Peyer's patch (tissue), 4 donors: ENCODE data around the gene WDR48. TPM values are rescaled to one million over a fixed set of nuclear protein-coding genes. Genes with fewer than 3 reads are reported as not detected.

Source experiments
- DNase-seq, 3 donors: peaks; one replicate each; pipeline ENCODE4 v3.0.0-alpha.2; 2017 to 2019
- H3K27ac ChIP-seq, 4 donors: fragments of 200-600 bp; sonication (generic); one replicate each; pipeline ENCODE4 v1.5.1; 2016 to 2019
- H3K27me3 ChIP-seq, 2 donors: fragments of 200-600 bp; sonication (generic); one replicate each; pipeline ENCODE4 v1.5.1; 2019
- H3K36me3 ChIP-seq, 3 donors: fragments of 200-600 bp; sonication (generic); one replicate each; pipeline ENCODE4 v1.5.1; 2016 to 2019
- H3K4me1 ChIP-seq, 4 donors: fragments of 200-600 bp; sonication (generic); one replicate each; pipeline ENCODE4 v1.5.1; 2016 to 2019
- H3K4me3 ChIP-seq, 4 donors: fragments of 200-600 bp; sonication (generic); 1 replicate in 3 of 4; 2 replicates in 1 of 4; pipeline ENCODE4 v1.5.1; 2016 to 2019; ENCODE audit warnings: mild to moderate bottlenecking in 1 of 4
- H3K9me3 ChIP-seq, 4 donors: fragments of 200-600 bp; sonication (generic); one replicate each; pipeline ENCODE4 v1.5.1; 2016 to 2019; ENCODE audit warnings: mild to moderate bottlenecking in 1 of 4
- POLR2A ChIP-seq, 2 donors: fragments of 450-650 bp; IDR thresholded peaks; one replicate each; pipeline ENCODE4 v1.5.1; 2017; ENCODE audit warnings: antibody characterized with exemption in 2 of 2, mild to moderate bottlenecking in 2 of 2, moderate library complexity in 2 of 2
- total RNA-seq, 4 donors: library from RNA; depleted of rRNA; stranded (reverse); fragments of >200 nt; gene quantifications; one replicate each; pipeline ENCODE4 v1.1.0, GENCODE V29; 2016
- TF ChIP-seq, protein P1 (sequence below), 6 experiments: fragments of 450-650 bp in 4 of 6; fragments of 200-600 bp in 2 of 6; sonication (generic) in 1 of 6; IDR thresholded peaks; one replicate each; pipeline ENCODE4 v1.5.1; 2017 to 2019; ENCODE audit warnings: antibody characterized with exemption in 6 of 6, mild to moderate bottlenecking in 3 of 6, moderate library complexity in 1 of 6

WDR48 gene
- total RNA-seq, 4 donors from 2014 or later: 24.2 to 35.5 (median 31.2) TPM

DNA sequence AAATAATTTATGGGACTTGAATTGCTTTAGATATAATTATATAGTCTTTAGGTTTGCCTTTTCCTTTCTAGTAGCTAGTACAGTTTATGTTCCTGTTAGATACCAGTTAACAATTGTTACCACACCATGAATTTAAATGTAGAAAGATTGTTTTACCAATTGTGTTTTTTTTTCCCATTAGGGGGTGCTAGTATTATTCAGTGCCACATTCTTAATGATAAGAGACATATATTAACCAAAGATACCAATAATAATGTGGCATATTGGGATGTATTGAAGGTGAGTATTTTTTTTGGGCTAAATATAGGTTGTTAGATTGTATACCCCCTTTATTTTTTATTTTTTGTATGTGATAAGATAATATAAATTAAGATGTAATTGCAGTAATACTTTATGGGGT is 27.7 kb downstream of the WDR48 start:
- Histone ChIP-seq H3K4me3 (no peak overlapping the region), H3K4me1 (no peaks in the 10 kb centered on the region), H3K27me3 (no peaks in the 10 kb centered on the region), H3K9me3 (no peaks in the 10 kb centered on the region), H3K36me3 (peaks cover 0 to 75% (median 0%) of the 10 kb centered on the region in 3 donors), H3K27ac (no peak overlapping the region)
- no peak for DNase-seq
- TF ChIP-seq POLR2A (IDR thresholded peaks at IDR 0.05): no peak
- TF ChIP-seq, protein P1, sequence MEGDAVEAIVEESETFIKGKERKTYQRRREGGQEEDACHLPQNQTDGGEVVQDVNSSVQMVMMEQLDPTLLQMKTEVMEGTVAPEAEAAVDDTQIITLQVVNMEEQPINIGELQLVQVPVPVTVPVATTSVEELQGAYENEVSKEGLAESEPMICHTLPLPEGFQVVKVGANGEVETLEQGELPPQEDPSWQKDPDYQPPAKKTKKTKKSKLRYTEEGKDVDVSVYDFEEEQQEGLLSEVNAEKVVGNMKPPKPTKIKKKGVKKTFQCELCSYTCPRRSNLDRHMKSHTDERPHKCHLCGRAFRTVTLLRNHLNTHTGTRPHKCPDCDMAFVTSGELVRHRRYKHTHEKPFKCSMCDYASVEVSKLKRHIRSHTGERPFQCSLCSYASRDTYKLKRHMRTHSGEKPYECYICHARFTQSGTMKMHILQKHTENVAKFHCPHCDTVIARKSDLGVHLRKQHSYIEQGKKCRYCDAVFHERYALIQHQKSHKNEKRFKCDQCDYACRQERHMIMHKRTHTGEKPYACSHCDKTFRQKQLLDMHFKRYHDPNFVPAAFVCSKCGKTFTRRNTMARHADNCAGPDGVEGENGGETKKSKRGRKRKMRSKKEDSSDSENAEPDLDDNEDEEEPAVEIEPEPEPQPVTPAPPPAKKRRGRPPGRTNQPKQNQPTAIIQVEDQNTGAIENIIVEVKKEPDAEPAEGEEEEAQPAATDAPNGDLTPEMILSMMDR (IDR thresholded peaks at IDR 0.05): no peak

DNA sequence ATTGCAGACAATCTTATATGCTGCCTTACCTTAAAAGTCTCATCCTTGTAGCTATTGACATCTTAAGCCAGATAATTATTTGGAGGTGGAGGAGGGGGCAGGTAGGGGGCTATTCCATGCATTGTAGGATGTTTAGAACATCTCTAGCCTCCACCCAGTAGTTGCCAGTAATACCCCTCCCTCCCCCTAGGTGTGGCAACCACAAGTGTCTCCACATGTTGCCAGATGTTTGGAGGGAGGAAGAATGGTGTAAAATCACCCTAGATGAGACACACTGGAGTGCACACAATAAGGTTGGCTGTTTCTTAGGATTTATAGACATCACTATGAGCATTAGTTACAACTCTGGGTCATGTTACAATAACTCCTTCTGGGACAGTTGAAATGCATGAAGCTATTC is 28.2 kb downstream of the WDR48 start:
- no peaks in the 10 kb centered on the region for H3K4me1 ChIP-seq
- H3K36me3 ChIP-seq: peaks cover 0 to 75% (median 0%) of the 10 kb centered on the region in 3 donors
- no peak overlapping the region for H3K4me3 ChIP-seq
- no peaks in the 10 kb centered on the region for H3K9me3 ChIP-seq
- H3K27me3 ChIP-seq: no peaks in the 10 kb centered on the region
- TF ChIP-seq, protein P1 (IDR thresholded peaks at IDR 0.05): no peak
- no peak for TF ChIP-seq POLR2A (IDR thresholded peaks at IDR 0.05)
- no peak for DNase-seq
- no peak overlapping the region for H3K27ac ChIP-seq

DNA sequence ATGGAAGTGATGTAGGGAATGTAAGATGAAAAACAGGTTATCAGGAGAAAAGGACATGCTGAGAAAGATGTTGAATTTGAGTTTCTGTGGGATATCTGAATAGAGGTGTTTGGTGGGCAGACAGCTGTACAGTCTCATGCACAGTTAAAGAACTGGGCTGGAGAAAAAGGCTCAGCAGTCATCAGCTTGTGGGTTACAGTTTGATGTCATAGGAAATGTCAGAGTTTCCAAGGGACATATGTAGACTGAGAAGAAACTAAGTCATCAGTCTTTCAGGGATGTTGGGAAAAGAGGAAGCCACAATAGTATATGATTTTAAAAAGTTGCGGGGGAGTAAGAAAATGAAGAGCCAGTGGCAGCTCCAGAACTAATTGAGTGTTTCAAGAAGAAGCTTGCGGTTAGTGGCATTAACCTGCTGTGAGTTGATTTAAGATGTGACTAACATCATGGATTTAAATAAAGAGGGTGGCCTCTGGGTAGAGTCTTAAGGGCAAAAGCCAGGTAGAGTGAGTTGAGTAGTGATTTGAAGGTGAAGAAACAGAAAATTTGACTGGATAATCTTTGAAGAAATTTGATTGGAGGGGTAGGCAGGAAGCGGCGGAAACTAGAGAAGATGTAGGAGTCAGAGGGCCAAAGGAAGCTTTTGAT is 31.0 kb downstream of the WDR48 start:
- peaks cover 0 to 3% (median 0%) of the 10 kb centered on the region in 4 donors for H3K4me1 ChIP-seq
- no peaks in the 10 kb centered on the region for H3K9me3 ChIP-seq
- no peaks in the 10 kb centered on the region for H3K27me3 ChIP-seq
- H3K4me3 ChIP-seq: no peak overlapping the region
- H3K27ac ChIP-seq: no peak overlapping the region
- DNase-seq: no peak
- H3K36me3 ChIP-seq: peaks cover 0 to 73% (median 0%) of the 10 kb centered on the region in 3 donors
- no peak for TF ChIP-seq POLR2A (IDR thresholded peaks at IDR 0.05)
- TF ChIP-seq, protein P1 (IDR thresholded peaks at IDR 0.05): no peak

DNA sequence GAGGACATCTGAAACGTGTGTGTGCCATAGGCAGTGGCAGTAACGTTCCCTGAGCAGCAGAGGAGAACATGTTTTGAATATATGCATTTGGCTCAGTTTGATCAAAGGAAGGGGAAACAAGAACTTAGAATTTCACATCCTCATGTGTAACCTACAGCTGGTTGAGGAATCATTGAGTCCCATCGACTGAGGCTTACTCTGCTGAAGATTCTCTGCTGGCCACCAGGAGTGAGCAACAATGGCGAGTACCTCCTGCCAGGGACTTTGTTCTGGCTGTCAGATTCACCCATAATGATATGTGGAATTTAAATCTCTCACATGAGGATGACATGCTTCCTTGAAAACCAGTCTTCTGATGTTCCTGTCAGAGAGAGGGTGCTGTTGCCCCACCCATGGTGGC is 34.3 kb downstream of the WDR48 start:
- Histone ChIP-seq H3K4me3 (no peak overlapping the region), H3K27me3 (no peaks in the 10 kb centered on the region), H3K36me3 (peaks cover 0 to 87% (median 0%) of the 10 kb centered on the region in 3 donors), H3K4me1 (peaks cover 0 to 3% (median 0%) of the 10 kb centered on the region in 4 donors), H3K9me3 (no peaks in the 10 kb centered on the region), H3K27ac (no peak overlapping the region)
- TF ChIP-seq POLR2A (IDR thresholded peaks at IDR 0.05): no peak
- TF ChIP-seq, protein P1 (IDR thresholded peaks at IDR 0.05): no peak
- DNase-seq: no peak

DNA sequence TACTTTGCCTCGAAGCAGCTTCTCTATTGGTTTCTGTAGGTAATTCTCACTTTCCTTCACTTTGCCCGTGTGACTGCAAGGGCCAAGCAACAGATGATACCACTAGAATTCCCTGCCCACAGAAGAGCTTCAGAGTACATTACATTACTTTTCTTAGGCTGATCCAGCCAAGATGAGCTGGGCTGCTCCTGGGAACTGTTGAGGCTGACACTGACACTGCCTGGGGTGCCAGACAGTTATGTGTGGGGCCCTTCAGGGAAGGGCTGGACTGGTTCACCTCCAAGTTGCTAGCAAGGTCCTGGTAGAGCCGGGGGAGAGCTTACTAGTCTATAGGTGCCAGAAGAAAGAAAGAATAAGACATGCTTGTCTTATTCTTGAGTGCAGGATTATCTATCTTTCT is 36.6 kb downstream of the WDR48 start:
- no peak overlapping the region for H3K4me3 ChIP-seq
- DNase-seq: no peak
- peaks cover 0 to 93% (median 0%) of the 10 kb centered on the region in 3 donors for H3K36me3 ChIP-seq
- no peak for TF ChIP-seq POLR2A (IDR thresholded peaks at IDR 0.05)
- TF ChIP-seq, protein P1 (IDR thresholded peaks at IDR 0.05): no peak
- no peak overlapping the region for H3K27ac ChIP-seq
- H3K9me3 ChIP-seq: no peaks in the 10 kb centered on the region
- no peaks in the 10 kb centered on the region for H3K27me3 ChIP-seq
- peaks cover 0 to 3% (median 0%) of the 10 kb centered on the region in 4 donors for H3K4me1 ChIP-seq
